ENCODE measurements around the gene GPS1.

The GPS1 gene

DNA sequence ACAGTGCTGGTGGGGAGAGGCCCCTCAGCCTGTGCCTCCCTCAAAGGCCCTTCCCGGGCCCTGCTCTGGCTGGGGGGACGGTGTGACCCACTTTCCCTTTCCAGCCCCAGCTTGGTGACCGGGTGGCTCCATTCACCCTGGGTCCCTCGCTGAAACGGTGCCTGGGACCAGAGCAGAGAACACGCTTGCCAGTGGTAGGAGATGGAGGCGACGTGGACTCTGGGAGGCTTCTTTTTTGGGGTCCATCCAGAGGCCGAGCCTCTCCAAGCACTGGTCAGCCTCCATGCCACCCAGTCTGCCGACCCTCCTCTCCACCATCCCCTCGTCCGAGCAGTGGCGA is 36.8 kb upstream of the GPS1 start:
- no peak for DNase-seq (ENCODE audit: low read depth in 2 of 2)

DNA sequence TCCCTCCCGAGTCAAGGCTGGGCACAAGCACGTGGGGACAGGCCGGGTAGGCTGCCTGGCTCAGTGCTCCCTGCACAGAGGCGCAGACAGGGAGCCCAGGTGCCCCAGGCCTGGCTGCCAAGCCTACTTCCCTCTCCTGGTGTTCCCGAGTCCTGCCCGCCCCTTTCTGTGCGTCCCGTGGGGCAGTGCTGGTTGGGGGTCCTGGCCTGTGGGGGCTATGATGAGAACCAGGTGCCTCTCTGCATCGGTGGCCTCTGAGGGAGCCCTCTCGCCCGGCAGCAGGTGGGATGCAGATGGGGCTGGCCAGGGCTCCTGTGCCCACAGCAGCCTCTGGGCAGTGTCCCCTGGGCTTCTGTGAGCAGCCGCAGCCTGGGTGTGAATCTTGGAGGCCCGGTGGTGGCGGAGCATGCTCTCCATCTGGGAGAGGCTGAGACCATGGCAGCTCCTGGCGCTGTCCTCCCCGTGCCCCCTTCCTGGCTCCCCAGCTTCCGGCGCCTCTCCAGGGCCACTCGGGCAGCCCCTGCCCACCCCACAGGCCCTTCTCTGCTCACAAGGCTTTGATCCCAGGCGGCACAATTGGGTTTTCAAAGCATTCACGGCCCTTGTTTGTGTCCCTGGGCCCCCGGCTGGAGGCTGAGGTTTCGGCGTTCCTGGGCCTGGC is 36.3 kb upstream of the GPS1 start:
- no peak for DNase-seq (ENCODE audit: low read depth in 2 of 2)

DNA sequence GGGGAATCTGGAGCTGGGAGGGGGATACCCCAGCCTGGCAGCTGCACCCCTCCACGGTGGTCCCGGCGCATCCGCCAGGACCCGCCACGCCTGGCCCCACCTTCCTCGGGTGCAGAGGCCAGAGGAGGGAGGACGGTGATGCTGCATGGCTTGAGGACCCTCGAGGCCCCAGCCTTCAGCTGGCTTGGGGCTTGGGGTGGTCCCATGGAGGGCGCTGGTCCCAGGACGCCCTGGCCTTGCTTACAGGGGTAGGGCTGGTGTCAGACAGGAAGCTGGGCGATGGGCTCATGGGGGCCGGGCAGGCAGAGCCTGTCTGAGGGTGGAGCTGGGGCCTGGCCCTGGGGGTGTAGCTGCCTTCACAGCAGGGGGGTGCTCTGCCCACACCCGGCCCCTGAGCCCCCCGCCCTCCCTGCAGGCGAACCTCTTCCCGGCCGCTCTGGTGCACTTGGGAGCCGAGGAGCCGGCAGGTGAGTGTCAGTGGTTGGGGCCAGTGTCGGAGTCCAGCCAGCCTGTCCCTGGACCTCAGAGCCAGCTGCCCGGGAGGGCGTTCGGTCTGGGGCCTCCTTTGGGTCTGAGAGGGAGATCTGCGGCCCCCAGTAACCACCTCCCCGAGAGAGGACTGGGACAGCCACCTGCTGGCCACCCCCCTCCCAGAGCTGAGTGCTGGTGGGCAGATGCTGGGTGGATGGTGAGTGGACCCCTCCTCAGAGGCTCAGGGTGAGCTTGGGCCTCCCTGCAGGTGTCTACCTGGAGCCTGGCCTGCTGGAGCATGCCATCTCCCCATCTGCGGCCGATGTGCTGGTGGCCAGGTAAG is 35.4 kb upstream of the GPS1 start:
- no peak for DNase-seq (ENCODE audit: low read depth in 2 of 2)

DNA sequence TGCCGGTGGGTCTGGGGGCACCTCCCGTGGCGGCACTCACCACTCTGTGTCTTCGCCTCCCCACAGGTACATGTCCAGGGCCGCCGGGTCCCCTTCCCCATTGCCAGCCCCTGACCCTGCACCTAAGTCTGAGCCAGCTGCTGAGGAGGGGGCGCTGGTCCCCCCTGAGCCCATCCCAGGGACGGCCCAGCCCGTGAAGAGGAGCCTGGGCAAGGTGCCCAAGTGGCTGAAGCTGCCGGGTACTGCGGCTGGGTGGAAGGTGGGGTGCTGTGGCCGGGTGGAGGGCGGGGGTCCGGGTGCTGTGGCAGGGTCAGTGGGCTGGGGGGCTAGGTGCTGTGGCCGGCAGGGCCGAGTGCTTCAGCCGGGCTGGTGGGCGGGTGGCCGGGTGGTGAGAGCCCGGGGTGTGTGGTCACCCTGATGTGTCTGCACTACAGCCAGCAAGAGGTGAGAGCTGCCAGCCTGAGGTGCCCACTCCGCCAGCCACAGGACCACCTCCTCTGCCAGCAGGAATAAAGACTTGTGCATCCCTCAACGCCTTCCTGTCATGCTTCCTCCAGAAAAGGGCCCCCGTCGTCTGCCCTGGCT is 34.7 kb upstream of the GPS1 start:
- DNase-seq (ENCODE audit: low read depth in 2 of 2): no peak

DNA sequence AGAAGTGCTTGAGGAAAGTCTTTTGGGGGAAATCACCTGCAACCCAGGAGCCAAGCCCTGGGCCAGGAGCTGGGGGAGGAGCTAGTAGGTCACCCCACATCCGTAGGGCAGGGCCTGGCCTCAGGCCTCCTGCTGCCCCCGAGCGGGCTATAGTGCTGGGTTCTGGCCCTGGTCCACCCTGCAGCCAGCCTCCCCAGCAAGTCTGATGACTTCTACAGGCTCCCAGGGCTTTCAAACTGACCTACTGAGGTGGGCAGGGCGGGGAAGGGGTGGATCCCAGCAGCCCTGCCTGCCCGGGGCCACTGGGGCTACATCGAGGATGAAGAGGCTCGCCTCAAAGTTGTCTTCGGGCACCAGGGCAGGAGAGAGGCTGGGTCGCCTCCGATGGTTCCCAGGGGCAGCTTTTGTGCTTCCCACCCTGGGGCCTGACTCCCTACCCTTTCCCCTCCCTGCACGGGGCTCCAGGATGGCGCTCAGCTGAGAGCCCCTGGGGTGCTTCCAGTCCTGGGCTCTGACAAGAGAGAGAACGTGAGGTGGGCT is 34.0 kb upstream of the GPS1 start:
- DNase-seq (ENCODE audit: low read depth in 2 of 2): no peak

DNA sequence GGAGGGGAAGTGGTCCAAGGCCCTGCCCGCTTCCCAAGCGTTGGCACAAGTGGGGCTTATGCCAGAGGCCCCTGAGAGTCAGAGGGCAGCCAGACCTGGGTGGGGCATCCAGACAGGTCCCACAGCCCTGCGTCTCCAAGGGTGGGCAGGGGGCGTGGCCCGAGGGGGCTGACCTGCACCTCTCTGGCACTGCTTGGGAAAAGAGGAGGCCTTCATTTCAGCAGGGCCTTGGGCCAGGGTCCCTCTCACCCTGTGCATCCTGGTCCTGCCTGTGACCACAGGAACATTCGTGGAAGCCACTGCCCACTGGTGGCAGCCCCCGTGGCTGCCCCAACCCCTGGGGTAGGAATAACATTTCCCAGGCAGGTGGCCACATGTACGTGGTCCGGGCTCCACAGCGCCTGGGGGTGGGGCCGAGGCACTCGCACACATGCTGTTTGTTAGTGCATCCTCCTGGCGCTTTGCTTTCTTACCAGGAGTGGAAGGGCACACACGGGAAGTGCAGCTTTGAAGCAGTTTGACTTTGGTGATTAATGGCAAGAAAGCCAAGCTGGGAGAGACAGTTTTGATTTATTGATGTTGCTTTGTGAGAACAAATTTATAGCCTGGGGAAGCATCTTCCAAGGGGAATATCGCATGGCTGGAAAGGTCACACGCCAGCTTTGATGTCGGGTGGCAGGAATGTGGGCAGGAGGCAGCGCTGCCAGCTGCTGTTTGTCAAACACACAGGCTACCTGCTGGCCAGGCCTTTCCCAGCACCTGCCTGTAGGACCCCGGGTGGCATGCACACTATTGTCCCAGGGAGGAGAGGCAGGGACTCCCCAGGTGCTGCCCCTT is 33.3 kb upstream of the GPS1 start:
- DNase-seq (ENCODE audit: low read depth in 2 of 2): no peak

DNA sequence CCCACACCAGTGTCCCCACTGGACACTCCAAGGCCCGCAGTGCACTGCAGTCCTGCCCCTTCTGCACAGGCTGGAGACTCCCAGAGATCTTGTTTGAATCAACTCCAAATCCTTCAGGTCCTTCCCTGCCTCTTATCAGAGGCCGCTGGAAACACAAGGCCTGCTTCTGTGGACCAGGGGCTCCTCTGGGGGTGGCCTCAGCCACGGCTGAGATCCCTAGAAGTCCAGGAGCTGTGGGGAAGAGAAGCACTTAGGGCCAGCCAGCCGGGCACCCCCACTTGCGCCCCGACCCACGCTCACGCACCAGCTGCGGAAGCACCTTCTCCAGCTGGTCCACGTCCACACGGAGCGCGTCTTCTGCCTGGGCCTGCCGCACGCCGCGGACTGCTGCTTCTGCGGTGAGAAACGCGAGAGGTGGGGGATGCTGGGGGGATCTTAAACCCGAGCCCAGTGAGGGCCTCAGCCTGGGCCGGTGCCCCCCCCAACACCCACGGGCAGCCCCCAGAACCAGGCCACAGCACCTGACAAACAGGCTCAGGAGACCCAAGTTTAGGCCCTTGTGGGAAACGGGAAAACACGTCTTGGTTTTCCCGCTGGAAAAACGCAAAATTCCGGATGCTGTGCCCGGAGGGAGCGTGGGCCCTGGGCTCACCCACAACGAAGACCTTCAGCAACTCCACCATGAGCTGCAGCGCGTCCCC is 32.6 kb upstream of the GPS1 start:
- DNase-seq (ENCODE audit: low read depth in 2 of 2): no peak

DNA sequence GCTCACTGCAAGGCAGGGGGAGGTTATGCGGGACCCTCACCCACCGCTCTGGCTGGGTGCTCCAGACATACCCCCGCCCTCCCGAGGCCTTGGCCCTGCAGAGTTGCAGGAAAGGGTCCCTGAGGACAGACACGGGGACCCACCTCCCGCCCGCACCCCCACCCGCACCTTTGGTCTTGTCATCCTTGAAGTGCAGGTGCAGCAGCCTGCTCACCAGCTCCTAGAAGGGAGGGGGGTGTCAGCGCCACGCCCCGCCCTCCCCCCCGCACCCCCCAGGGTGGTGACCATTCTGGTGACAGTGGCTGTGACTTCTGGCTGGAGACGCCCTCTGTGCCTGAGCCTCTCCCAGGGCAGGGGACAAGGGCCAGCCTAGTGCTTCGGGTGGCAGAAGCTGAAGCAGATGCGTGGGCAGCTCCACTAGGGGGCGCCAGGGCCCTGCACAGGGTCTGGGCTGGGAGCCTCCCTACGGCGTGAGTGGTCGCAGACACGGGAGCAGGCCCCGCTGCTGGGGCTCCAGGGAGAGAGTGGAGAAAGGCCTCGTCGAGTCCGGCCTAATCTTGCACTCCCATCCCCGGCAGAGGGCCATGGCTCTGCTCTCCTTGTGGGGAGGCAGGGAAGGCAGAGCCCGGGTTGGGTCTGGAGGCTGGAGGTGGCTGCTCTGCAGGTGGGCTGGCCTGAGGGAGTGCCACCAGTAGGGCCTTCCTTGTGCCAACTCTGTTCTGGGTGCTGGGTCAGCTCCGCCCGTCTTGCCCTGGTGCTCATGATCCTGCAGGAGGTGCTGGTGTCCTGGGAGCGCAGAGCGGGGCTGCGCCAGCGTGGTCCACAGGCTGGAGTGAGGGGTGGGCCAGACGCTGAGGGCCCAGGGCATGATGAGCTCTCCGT is 31.8 kb upstream of the GPS1 start:
- DNase-seq (ENCODE audit: low read depth in 2 of 2): peak; percentile 31 to 69

DNA sequence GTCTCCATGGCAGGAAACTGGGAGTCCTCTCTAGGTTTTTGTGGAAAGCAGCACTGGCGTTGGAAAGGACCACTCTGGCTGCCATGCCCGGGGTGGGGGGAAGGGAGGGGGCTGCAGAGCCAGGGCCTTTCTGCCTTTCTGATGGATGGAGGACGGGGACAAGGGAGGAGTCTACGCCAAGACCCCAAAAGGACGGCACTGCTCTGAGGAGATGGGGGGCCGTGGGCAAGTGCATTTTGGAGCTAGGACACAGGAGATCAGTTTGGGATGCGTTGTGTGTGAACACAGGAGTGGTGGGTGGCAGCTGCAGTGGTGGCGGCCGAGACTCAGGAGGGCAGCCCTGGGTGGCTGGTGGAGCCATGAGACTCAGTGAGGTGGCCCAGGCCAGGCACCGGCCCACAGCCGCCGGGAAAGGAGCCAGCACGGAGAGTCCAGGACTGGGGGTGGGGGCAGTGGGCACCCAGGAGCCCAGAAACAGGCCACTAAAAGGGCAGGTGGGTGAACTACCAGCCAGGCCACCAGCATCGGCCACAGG is 31.1 kb upstream of the GPS1 start:
- DNase-seq (ENCODE audit: low read depth in 2 of 2): no peak

DNA sequence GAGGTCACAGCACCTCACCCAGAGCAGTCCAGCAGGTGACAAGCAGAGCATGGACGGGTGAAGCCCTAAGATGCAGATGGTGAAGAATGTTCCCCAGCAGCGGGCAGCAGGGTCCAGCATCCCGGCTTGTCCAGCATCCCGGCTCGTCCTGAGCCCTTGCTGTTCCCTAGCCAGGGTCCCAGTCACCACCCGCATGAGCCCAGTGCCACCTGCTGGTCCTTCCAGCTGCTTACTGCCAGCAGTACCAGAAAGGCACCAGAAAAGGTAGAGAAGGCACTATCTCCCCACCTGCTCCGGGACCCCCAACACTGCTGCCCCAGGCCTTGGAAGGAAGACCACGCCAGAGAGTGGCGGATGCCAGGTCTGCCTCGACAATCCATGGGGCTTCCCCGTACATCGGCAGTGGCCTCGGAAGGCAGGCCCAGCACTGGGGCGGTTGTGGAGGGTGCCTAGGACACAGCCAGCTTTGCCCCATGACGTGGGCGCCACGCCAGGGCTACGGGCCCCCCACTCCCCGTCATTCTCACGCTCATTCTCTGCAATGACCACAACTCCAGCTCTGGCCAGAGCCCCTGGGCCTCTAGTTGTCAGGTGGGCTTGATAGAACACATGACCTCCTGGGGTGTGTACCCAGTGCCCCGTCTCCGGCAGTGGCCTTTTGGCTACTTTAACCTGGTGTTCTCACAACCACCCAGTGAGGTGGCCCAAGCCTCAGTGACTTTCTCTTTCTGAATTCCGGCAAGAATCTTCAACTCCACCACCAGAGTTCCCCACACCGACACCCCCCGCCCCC is 30.4 kb upstream of the GPS1 start:
- peak in 1 of 2 experiments; percentile 48 for DNase-seq (ENCODE audit: low read depth in 2 of 2)

DNA sequence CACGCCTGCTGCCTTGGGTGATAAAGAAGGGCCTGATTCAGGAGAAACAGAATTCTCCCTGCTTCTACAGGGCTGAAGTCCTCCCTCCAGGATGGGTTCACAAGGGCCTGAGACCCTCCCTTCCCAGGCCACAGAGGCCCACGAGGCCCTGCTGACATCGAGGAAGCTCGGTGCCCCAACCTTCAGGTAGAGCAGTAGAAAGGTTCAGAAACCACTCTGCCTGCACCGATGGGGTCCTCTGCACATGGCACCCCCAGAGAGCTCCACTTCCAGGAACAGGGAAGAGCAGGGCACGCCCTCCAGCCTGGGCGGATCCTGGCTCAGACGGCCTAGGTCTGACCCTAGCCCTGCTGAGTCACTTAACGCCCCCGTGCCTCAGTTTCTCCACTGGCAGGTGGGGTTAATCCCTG is 29.8 kb upstream of the GPS1 start:
- no peak for DNase-seq (ENCODE audit: low read depth in 2 of 2)

DNA sequence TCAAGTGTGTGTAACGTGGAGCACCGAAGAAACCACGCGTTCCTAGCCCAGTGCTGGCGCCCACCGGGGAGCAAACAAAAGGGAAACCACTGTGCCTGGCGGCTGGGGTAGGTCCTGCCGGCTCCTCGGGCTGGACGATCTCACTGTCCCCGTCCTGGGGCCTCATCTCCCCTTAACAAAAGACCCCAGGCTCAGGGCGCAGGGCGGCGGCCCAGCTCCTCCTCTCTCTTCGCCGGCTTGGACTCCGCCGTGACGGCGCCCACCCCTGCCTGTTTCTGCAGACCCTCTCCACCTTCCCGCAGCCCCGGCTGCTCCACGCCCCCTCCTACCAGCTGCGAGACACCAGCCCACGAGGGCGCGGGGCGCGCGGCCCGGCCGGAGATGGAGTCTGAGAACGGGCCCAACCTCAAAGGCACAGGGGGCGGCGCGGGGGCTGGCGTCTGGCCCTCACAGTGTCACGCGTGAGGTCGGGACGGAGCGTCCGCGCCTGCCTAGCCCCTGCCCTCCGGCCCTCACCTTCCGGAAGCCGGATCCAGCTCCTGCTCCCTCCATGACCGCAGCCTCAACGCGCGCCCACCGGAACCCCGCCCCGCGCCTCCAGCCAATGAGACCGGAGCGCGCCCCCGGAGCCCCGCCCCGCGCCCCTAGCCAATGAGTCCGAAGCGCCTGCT is 29.3 kb upstream of the GPS1 start, which contains the start of gene CENPX:
TSS of gene CENPX (minus strand) at position 569 of the 671 bp plus-strand sequence. CDS start at position 552, 17 bp downstream.
- DNase-seq (ENCODE audit: low read depth in 2 of 2): no peak

DNA sequence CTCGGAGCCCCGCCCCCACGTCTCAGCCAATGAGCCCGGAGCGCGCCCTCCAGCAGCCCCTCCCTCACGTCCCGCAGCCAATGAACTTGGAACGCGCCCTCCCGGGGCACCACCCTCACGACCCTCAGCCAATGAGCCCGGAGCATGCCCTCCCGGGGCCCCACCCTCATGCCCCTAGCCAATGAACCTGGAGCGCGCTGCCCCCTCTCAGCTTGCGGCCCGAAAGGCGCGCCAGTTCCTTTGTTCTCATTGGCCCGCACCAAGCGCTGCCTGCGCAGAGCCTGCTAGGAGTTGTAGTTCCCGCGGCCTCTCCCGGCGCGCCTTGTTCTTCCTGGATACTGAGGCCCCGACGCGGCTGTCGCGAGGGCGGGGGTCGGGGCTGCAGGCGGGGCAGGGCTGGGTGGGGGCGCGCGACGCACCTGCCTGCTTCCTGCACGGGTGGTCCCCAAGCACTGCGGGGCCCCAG is 28.7 kb upstream of the GPS1 start, which contains the start of gene LRRC45:
TSS of gene LRRC45 (plus strand) at position 325 of the 466 bp plus-strand sequence. CDS start 339 bp downstream, outside the sequence.
- DNase-seq (ENCODE audit: low read depth in 2 of 2): peak; percentile 100

DNA sequence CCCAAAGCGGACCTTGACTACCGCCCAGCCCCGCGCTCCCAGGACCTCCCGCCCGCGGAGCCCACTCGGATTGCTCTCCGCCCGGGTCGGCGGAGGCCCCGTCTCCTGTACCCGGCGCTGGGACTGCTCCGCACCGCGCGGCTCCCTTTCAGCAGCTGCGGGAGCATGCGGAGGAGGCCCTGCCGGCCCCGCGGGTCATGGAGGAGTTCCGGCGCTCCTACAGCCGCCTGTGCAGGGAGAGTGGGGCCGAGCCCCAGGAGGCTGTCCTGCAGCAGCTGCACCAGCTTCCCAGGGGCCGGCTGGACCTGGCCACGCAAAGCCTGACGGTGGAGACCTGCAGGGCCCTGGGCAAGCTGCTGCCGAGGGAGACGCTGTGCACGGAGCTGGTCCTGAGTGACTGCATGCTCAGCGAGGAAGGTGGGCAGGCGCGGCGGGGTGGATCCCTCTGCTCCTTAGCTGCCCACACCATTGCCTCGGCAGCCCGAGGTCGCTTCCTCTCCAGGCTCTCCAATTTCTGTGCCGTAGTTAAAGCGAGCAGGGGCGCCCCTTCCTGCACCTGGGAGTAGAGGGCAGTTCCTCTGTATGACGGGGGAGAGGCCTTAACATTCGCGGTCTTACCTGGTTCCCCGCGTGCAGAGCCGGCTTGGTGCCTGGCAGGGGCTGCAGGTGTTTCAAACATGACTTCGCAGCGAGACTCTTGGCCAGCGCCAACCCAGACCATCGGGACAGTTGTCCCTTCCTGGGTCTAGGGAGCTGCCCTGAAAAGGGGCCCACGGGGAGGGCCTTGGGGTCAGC is 28.1 kb upstream of the GPS1 start:
- no peak for DNase-seq (ENCODE audit: low read depth in 2 of 2)

DNA sequence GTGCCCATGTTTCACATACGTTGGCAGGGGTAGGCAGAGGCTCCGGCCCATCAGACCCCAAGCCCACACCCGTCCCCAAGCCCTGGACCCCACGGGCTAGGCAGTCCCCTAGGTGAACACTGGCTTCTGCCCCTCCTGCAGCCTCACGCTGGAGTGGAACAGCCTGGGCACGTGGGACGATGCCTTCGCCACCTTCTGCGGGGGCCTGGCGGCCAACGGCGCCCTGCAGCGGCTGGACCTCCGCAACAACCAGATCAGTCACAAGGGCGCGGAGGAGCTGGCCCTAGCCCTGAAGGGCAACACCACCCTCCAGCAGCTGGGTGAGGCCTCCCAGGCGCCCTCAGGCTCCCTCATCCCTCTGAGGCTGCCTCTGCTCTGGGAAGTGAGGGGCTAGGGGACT is 26.8 kb upstream of the GPS1 start:
- DNase-seq (ENCODE audit: low read depth in 2 of 2): no peak

DNA sequence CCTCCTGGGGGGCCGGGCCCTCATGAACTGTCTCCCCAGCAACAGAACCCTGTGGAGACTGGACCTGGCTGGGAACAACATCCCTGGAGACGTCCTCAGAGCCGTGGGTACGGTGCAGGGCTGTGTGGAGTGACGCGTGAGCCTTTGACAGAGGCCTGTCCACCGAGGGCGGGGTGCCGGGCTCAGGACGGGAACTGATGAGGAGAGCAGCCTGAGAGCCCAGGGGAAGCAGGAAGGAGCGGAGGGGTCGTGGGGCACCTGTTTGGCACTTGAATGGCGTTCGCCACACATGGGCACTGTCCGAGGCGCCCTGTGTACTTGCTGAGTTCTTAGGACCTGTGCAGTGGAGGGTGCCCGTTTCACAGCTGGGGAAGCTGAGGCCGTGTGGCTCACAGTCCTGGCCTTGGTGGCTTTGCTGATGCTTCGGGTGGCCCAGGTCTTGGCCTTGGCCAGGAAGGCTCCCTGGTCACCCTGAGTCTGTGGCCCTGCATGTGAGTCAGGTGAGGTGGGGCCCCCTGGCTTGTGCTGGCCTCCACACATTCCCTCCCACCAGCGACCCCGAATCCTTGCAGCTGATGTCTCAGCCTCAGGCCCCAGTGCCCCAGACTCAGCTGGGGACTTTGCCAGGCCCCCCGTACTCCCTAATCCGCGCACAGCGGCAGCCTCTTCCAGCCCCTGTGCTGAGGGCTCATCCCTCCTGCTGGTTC is 26.1 kb upstream of the GPS1 start:
- no peak for DNase-seq (ENCODE audit: low read depth in 2 of 2)

DNA sequence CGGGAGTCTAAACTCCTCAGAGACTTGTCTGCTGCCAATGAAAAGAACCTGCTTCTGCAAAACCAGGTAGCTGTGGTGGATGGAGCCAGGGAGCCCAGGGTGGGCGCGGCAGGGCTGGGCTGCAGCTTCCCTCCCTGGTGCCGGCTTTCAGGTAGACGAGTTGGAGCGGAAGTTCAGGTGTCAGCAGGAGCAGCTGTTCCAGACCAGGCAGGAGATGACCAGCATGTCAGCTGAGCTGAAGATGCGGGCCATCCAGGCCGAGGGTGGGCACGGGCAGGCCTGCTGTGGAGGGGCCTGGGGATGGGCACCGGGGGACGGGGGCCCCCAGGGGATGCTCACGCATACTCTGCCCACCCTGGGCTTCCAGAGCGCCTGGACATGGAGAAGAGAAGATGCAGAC is 23.5 kb upstream of the GPS1 start:
- DNase-seq (ENCODE audit: low read depth in 2 of 2): no peak
